ENCODE data around the gene SLC38A10. TPM values are rescaled to one million over a fixed set of nuclear protein-coding genes. Genes with fewer than 3 reads are reported as not detected.

The SLC38A10 gene
- total and polyA plus RNA-seq, 12 donors, result 27.8 to 56.2 (median 38.4) TPM

- Histone ChIP-seq H3K4me1 (peaks cover 9 to 20% (median 16%) of the 10 kb centered on the region in 9 donors), H3K27ac (no peak overlapping the region), H3K27me3 (peaks cover 0 to 9% (median 0%) of the 10 kb centered on the region in 7 donors), H3K9me3 (no peaks in the 10 kb centered on the region), H3K4me3 (no peak overlapping the region), H3K36me3 (no peaks in the 10 kb centered on the region)
- intact Hi-C loops (cut with DNase I), result loop anchor here in 7 of 10 donors (5.0 to 10.0 kb wide), 6 partner anchors 37 to 185 kb away; no protein-coding TSS in a partner anchor
- TF ChIP-seq CTCF (IDR thresholded peaks at IDR 0.05), result no peak
- ATAC-seq, result no peak
- WGBS, 2 donors, result 89 to 90% methylated on average over 19 of the region's 19 CpGs
- no peak for DNase-seq
Observed at GRCh38 chr17:81299846-81300585, 4.9 kb upstream of the SLC38A10 start.

DNA sequence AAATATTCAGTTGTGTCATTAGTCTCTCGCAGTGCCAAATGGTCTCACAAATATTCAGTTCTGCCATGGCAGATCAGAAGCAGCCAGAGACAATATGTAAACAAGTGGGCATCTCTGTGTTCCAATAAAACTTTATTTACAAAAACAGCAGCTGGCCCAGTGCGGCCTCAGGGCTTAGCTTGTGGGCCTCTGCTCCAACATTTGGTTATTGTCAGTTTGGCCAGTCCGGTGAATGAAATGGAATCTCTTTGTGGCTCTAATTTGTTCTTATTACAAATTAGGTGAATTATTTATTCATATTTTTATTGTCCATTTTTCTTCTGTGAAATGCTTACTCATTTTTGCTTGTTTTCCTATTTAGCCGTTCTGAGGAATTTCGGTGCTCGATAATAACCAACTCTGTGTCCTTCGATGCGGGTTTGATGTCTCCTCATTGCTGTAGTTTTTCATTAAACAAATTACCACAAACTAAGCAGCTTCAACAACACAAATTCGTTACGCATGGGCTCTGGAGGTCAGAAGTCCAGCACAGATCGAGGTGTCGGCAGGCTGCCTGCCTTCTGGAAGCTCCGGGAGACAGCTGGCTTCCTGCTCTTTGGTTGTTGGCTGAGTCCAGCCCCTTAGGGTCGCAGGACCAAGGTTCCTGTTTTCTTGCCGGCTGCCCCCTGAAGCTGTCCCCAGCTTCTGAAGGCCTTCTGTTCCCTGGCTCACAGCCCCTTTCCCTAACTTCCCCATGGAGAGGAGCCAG is 4.1 kb upstream of the SLC38A10 start:
- ATAC-seq (no peak), DNase-seq (no peak)
- H3K4me1 ChIP-seq, result peaks cover 9 to 26% (median 21%) of the 10 kb centered on the region in 9 donors
- no peaks in the 10 kb centered on the region for H3K36me3 ChIP-seq
- intact Hi-C loops (cut with DNase I), result loop anchor here in 7 of 10 donors (5.0 to 10.0 kb wide), 6 partner anchors 38 to 186 kb away; no protein-coding TSS in a partner anchor
- WGBS, 2 donors, result 80 to 81% methylated on average over 15 of the region's 15 CpGs
- no peak for TF ChIP-seq CTCF (IDR thresholded peaks at IDR 0.05)
- H3K4me3 ChIP-seq, result no peak overlapping the region
- H3K9me3 ChIP-seq, result no peaks in the 10 kb centered on the region
- H3K27ac ChIP-seq, result no peak overlapping the region
- peaks cover 0 to 9% (median 0%) of the 10 kb centered on the region in 7 donors for H3K27me3 ChIP-seq

GRCh38 chr17:81298325-81298990 is 3.4 kb upstream of the SLC38A10 start:
- no peak for TF ChIP-seq CTCF (IDR thresholded peaks at IDR 0.05)
- no peak for ATAC-seq
- Histone ChIP-seq H3K27ac (no peak overlapping the region), H3K27me3 (peaks cover 0 to 9% (median 0%) of the 10 kb centered on the region in 7 donors), H3K4me1 (peaks cover 9 to 33% (median 22%) of the 10 kb centered on the region in 9 donors), H3K36me3 (no peaks in the 10 kb centered on the region), H3K4me3 (no peak overlapping the region), H3K9me3 (no peaks in the 10 kb centered on the region)
- DNase-seq, result no peak
- 90 to 92% methylated on average over 11 of the region's 11 CpGs for WGBS, 2 donors
- intact Hi-C loops (cut with DNase I), result loop anchor here in 7 of 10 donors (5.0 to 10.0 kb wide), 6 partner anchors 39 to 186 kb away; no protein-coding TSS in a partner anchor

Measured in heart right ventricle (tissue), 16 donors.